H54 (cell line): Measurements from ENCODE around the gene HBE1.
"Not testable (repeated sequence)": the region's sequence is repeated elsewhere in the genome, so short reads cannot be mapped to it uniquely, and the experiment has no call there.

Experiments used
- DNase-seq: peaks from one replicate; pipeline ENCODE4 v3.0.0; 2011; ENCODE audit warnings: low spot score, mixed read lengths; ENCODE audit not compliant: insufficient read length
- FAIRE-seq: peaks from 3 replicates; lab custom pipeline; 2011; peaks lifted over from hg19 to GRCh38; lab: Jason Lieb, UNC
- POLR2A ChIP-seq: IDR thresholded peaks from 2 replicates; pipeline ENCODE4 v1.6.1; 2011; ENCODE audit warnings: low read depth, mild to moderate bottlenecking, low read length

Gene HBE1

DNA sequence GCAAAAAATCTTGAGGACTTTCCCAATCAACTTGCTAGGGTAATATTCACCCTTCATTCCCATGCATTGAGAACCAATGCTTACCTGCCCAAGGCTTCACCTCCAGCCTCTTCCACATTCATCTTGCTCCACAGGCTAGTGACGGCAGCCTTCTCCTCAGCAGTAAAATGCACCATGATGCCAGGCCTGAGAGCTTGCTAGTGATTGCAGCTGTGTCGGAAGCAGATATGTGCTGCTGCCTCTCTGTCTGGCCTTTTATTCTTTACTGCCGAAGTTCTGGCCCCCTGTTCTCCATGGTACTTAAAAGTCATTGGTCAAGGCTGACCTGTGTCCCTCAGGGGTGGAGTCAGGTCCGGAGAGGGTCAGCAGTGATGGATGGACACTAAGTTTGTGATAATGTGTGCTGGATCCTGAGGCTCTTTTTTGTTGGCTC lies at the start of gene HBE1:
Gene HBE1 (minus strand): TSS at position 231 of the 433 bp plus-strand sequence. CDS start 55 bp downstream, at position 176.
- DNase-seq (no peak), FAIRE-seq (no peak)
- TF ChIP-seq POLR2A, result no peak

DNA sequence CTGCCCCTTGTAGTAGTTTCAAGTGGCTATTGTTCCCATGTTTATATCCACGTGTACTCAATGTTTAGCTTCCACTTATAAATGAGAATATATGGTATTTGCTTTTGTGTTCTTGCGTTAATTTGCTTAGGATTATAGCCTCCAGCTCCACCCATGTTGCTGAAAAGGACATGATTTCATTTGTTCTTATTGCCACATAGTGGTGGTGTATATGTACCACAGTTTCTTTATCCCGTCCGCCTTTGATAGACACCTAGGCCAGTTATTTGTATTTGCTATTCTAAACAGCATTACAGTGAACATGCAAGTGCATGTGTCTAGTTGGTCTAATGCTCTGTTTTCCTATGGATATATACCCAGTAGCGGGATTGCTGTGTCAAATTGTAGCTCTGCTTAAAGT lies 47.5 kb upstream of the HBE1 start:
- FAIRE-seq (peak; percentile 75), DNase-seq (no peak)
- no peak for TF ChIP-seq POLR2A

DNA sequence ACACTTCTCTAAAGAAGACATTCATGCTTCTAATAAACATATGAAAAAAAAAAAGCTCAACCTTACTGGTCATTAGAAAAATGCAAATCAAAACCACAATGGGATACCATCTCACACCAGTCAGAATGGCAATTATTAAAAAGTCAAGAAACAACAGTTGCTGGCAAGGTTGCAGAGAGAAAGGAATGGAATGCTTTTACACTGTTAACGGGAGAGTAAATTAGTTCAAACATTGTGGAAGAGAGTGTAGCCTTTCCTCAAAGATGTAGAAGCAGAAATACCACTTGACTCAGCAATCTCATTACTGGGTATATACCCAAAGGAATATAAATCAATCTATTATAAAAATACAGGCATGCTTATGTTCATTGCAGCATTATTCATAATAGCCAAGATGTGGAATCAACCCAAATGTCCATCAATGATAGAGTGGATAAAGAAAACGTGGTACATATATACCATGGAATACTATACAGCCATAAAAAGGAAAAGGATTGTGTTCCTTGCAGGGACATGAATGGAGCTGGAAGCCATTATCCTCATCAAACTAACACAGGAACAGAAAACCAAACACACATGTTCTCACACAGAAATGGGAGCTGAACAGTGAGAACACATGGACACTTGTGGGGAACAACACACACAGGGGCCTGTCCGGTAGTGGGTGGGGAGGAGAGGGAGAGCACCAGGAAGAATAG lies 43.7 kb upstream of the HBE1 start:
- peak; percentile 6 for FAIRE-seq
- not testable (repeated sequence) for DNase-seq

DNA sequence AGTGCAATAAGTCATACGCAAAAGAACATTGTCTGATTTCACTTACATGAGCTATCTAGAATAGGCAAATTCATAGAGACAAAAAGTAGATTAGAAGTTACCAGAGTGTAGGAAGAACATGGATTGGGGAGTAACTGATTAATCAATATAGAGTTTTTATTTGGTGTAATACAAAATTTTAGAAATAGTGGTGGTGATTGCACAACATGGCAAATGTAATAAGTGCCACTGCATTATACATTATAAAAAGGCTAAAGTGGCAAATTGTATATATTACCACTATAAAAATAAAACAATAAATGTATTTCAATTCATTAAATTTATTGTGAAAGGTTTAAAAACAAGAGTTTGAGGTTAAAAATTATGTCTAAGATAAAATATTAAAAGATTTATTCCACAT lies 40.7 kb upstream of the HBE1 start:
- DNase-seq (no peak), FAIRE-seq (no peak)
- no peak for TF ChIP-seq POLR2A

DNA sequence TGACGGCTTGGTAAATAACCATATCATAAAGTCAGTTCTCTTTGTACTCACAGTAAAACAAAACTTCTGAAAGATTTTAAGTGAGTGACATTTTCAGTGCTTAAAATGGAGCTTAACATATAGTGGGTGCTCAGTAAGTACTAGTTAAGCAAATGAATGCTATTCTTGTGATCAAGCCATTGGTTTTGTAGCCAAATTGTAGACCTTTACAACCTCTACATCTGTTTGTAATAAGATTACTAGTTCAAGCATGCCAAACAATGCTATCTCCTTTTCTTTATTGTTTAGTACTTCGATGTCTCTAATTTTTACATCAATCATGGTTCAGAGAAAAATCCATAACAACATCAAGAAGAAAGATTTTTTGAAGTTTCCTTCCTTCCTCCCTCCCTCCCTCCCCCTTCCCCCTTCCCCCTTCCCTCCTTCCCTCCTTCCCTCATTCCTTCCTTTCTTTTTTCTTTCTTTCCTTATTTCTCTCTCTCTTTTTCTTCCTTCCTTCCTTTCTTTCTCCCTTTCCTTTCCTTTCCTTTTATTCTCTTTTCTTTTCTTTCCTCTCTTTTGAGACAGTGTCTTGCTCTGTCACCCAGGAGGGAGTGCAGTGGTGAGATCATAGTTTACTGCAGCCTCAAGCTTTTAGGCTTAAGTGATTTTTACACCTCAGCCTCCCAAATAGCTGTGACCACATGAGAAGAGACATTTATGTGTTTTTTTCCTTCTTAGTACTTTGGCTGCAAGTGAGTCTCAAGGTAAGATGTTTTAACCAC lies 37.7 kb upstream of the HBE1 start:
- FAIRE-seq (peak; percentile 57), DNase-seq (no peak)
- no peak for TF ChIP-seq POLR2A

DNA sequence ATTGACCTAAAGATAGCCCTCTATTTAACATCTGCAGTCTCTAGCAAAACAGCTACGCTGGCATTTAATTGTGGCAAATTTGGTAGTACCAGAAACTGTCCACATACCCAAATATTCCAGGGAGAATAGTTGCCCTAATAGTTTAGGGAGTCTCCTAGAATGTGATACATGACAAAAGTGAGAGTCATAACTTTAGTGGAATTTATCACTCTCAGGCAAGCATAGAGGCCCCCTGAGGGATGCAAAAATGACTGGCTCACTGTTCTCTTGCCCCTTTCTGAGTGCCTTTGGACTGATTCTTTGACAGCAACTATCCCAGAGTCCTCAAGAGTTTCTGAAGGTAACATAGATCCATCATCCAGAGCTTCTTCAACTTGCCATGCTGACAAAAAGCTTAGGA lies 34.3 kb upstream of the HBE1 start:
- DNase-seq (no peak), FAIRE-seq (peak; percentile 38)
- no peak for TF ChIP-seq POLR2A

DNA sequence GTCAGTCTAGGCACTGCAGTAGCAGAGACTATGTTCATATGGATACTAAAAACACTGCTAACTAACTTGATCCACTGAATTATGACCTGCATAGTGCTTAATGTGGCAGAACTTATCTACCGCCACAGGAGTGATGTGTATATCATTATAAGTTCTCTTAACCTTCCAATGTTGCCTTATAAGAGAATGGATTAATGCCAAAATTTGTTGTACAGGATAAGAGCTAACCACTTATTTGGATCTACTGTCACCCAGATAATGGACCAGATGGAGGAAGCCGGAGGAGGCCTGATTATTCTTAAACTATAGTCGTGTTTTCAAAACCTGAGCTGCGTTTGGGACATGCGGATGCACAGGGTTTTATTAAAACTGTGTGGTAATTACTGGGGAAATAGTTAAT lies 33.9 kb upstream of the HBE1 start:
- FAIRE-seq, result no peak
- TF ChIP-seq POLR2A, result no peak

DNA sequence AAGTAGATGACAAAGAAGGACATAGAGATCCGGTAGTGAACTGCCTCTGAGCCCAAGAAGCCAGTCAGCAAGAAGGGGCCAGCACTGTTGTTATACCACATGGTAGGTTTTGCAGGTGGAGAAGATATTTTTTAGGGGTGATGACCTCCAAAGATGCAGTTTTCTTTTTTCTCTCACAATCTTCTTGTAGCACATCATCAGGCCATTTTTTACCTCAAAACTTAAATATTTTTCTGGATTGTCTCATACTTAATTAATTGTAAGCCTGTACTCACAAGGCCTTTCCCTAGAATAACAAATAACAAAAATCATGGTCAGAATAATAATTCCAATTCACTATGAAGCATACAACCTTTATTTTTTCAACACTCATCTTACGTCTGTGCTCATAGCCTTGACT lies 32.1 kb upstream of the HBE1 start, which contains the start of gene OR51B4:
Gene OR51B4 (minus strand): TSS at position 101 of the 400 bp plus-strand sequence. CDS start 0 bp downstream, at position 101.
- FAIRE-seq (no peak), DNase-seq (no peak)
- no peak for TF ChIP-seq POLR2A

More for the DNA sequence above, 33.9 kb upstream of the HBE1 start:
- DNase-seq, result no peak

DNA sequence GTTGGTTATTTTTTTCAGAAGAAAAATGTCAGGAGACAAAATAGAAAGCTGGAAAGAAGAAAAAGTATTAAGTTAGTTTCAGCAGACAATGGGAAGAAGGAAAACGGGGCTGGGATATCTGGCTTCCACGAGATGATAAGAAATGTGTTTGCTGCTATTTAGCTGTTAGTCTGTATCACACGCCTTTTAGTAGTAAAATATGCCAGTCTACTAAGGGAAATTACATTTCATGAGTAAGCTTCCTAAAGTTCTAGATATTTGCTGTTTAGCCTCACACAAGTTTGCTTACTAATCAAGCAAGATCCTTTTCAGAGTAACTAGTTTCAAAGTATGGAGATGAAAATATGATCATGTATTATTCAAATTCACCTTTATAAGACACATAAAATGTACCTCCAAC lies 30.5 kb upstream of the HBE1 start:
- TF ChIP-seq POLR2A, result no peak
- FAIRE-seq (peak; percentile 82), DNase-seq (no peak)

DNA sequence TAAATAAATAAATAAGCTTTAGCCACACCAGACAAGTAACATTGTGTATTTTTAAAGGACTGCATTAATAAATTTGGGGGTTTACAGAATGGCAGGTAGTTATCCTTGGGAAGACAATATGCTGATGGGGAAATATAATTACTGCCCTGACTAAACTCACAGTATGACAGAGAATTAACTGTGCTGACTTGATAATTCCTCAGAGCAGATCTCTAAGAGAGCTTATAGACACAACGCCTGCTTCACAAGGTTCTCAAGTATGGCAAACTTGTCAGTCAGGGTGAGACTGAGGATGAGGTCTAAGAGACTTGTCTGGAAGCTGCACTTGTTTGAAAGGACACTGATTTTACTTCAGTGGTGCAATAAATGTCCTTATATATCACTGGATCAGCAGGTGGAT lies 28.7 kb upstream of the HBE1 start:
- DNase-seq (no peak), FAIRE-seq (peak; percentile 57)
- no peak for TF ChIP-seq POLR2A

DNA sequence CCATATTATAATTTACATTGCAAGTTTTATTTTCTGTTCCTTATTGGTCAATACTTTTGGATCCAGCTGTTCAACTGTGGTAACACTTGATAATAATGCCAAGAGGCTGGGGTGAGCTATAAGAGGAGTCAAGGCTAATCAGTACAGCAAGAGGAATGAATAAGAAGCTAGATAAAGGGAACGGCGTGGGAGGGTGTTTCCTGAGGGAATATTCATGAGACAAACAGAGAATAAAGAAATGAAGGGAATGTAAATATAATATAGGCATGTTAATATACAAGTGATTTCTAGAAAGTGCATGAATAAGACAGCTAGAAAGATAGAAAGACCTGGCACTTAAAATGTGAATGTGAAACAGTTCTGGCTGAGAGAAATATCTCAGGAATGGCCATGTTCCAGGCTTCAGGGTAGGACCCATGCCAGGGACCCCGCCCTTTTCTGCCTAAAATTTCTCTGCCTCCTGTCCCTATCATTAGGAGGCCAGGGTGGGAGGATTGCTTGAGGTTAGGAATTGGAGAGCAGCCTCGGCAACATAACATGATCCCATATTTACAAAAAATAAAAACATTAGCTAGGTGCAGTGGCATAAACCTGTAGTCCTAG lies 28.1 kb upstream of the HBE1 start:
- TF ChIP-seq POLR2A, result no peak
- DNase-seq (no peak), FAIRE-seq (peak; percentile 6)

DNA sequence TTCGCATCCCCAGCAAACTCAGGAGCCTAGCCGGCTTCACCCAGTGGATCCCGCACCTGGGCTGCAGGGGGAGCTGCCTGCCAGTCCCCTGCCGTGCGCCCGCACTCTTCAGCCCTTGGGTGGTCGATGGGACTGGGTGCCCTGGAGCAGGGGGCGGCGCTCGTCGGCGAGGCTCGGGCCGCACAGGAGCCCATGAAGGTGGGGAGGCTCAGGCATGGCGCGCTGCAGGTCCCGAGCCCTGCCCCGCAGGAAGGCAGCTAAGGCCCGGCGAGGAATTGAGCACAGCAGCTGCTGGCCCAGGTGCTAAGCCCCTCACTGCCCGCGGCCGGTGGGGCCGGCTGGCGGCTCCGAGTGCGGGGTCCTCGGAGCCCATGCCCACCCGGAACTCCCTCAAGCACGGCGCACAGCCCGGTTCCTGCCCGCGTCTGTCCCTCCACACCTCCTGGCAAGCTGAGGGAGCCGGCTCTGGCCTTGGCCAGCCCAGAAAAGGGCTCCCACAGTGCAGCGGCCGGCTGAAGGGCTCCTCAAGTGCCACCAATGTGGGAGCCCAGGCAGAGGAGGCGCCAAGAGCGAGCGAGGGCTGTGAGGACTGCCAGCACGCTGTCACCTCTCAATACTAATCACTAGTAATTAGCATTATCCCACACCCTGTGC lies 24.7 kb upstream of the HBE1 start:
- not testable (repeated sequence) for FAIRE-seq, DNase-seq

DNA sequence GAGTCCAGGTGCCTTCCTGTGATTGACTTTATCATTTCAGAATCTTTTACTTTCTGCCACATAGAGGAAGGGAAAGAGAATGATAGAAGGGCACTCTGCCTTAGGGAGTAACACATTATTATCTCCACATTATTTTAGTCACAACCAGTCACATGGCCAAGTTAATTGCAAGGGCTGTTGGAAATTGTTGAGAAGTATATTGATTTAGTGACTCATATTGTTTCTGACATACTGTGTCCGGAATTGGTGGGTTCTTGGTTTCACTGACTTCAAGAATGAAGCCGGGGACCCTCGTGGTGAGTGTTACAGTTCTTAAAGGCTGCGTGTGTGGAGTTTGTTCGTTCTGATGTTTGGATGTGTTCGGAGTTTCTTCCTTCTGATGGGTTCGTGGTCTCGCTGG lies 23.3 kb upstream of the HBE1 start:
- DNase-seq, result no peak
- no peak for FAIRE-seq

More for the DNA sequence above, 23.3 kb upstream of the HBE1 start:
- TF ChIP-seq POLR2A, result no peak
